ENCODE data around the gene SLC35B2. TPM values are rescaled to one million over a fixed set of nuclear protein-coding genes. Genes with fewer than 3 reads are reported as not detected.

SLC35B2 gene
- total RNA-seq, 2 donors from 2014 or later = 31.1 to 33.9 TPM

GRCh38 chr6:44260011-44260410, 2.7 kb upstream of the SLC35B2 start:
- no peak overlapping the region for H3K27ac ChIP-seq
- intact Hi-C loops (cut with DNase I) = no loop called here
- TF ChIP-seq CTCF (IDR thresholded peaks at IDR 0.05) (no peak), POLR2A (IDR thresholded peaks at IDR 0.05) (no peak)
- no peak overlapping the region for H3K4me3 ChIP-seq
- no peaks in the 10 kb centered on the region for H3K9me3 ChIP-seq
- ATAC-seq = no peak
- H3K4me1 ChIP-seq = peaks cover 61% of the 10 kb centered on the region
- WGBS, 2 donors = 89% methylated on average over 8 of the region's 8 CpGs; no CpG with 5 or more reads in 1 of the 2 donors
- DNase-seq = no peak
- H3K36me3 ChIP-seq (replicated peaks in 1 of 2; ENCODE audit: insufficient read depth in 1 of 2, low read depth in 2 of 2) = peaks cover 0 to under 1% of the 10 kb centered on the region in 2 donors
- H3K27me3 ChIP-seq = no peaks in the 10 kb centered on the region

- Histone ChIP-seq H3K27ac (no peak overlapping the region), H3K4me1 (peaks cover 62% of the 10 kb centered on the region), H3K27me3 (no peaks in the 10 kb centered on the region), H3K36me3 (replicated peaks in 1 of 2; ENCODE audit: insufficient read depth in 1 of 2, low read depth in 2 of 2) (peaks cover 6 to 7% of the 10 kb centered on the region in 2 donors), H3K4me3 (no peak overlapping the region), H3K9me3 (no peaks in the 10 kb centered on the region)
- 79 to 94% methylated on average over 3 of the region's 3 CpGs for WGBS, 2 donors
- no peak for TF ChIP-seq CTCF (IDR thresholded peaks at IDR 0.05)
- TF ChIP-seq POLR2A (IDR thresholded peaks at IDR 0.05) = no peak
- no peak for ATAC-seq
- intact Hi-C loops (cut with DNase I) = no loop called here
- DNase-seq = no peak
Measured at GRCh38 chr6:44258921-44259320, 1.6 kb upstream of the SLC35B2 start.

- intact Hi-C loops (cut with DNase I) = no loop called here
- no peaks in the 10 kb centered on the region for H3K27me3 ChIP-seq
- H3K36me3 ChIP-seq (replicated peaks in 1 of 2; ENCODE audit: insufficient read depth in 1 of 2, low read depth in 2 of 2) = peaks cover 8 to 12% of the 10 kb centered on the region in 2 donors
- H3K9me3 ChIP-seq = no peaks in the 10 kb centered on the region
- 77 to 81% methylated on average over 9 of the region's 9 CpGs for WGBS, 2 donors
- H3K4me3 ChIP-seq = no peak overlapping the region
- peaks cover 61% of the 10 kb centered on the region for H3K4me1 ChIP-seq
- TF ChIP-seq POLR2A (IDR thresholded peaks at IDR 0.05) (no peak), CTCF (IDR thresholded peaks at IDR 0.05) (no peak)
- ATAC-seq = no peak
- peak overlapping the region in 2 of 4 donors; percentile 92 to 93 for H3K27ac ChIP-seq
- DNase-seq = no peak
Measured at GRCh38 chr6:44258325-44258863, 1.1 kb upstream of the SLC35B2 start.

- TF ChIP-seq POLR2A (IDR thresholded peaks at IDR 0.05) (no peak), CTCF (IDR thresholded peaks at IDR 0.05) (peak in 2 of 7 experiments; percentile 17 to 24)
- DNase-seq = no peak
- WGBS, 2 donors = 19 to 24% methylated on average over 14 to 15 of the region's 15 CpGs
- H3K9me3 ChIP-seq = no peaks in the 10 kb centered on the region
- peaks cover 61% of the 10 kb centered on the region for H3K4me1 ChIP-seq
- H3K36me3 ChIP-seq (replicated peaks in 1 of 2; ENCODE audit: insufficient read depth in 1 of 2, low read depth in 2 of 2) = peaks cover 14 to 18% of the 10 kb centered on the region in 2 donors
- H3K4me3 ChIP-seq = peak overlapping the region in 1 of 2 donors; percentile 94
- ATAC-seq = no peak
- H3K27me3 ChIP-seq = no peaks in the 10 kb centered on the region
- intact Hi-C loops (cut with DNase I) = no loop called here
- peak overlapping the region; percentile 89 to 94 (median 92) for H3K27ac ChIP-seq
Measured at GRCh38 chr6:44257753-44258324, 511 bp upstream of the SLC35B2 start.

GRCh38 chr6:44256775-44257024, 628 bp downstream of the SLC35B2 start:
- intact Hi-C loops (cut with DNase I) = no loop called here
- ATAC-seq (no peak), DNase-seq (no peak)
- H3K9me3 ChIP-seq = no peaks in the 10 kb centered on the region
- peak overlapping the region; percentile 89 to 94 (median 92) for H3K27ac ChIP-seq
- H3K36me3 ChIP-seq (replicated peaks in 1 of 2; ENCODE audit: insufficient read depth in 1 of 2, low read depth in 2 of 2) = peaks cover 23 to 29% of the 10 kb centered on the region in 2 donors
- H3K4me1 ChIP-seq = peaks cover 57% of the 10 kb centered on the region
- TF ChIP-seq CTCF (IDR thresholded peaks at IDR 0.05) (no peak), POLR2A (IDR thresholded peaks at IDR 0.05) (no peak)
- 0 to 1% methylated on average over 9 to 12 of the region's 12 CpGs for WGBS, 2 donors
- peak overlapping the region; percentile 81 to 94 for H3K4me3 ChIP-seq
- no peaks in the 10 kb centered on the region for H3K27me3 ChIP-seq

All from body of pancreas (tissue), 4 donors.